GM20000 (cell line): ENCODE results near the gene GLCE.

Source experiments
- DNase-seq: peaks from one replicate; pipeline ENCODE4 v3.0.0; 2012; ENCODE audit warnings: low spot score
- TF ChIP-seq, protein P1 (sequence below): IDR thresholded peaks from 2 replicates; pipeline ENCODE4 v1.5.1; 2012; ENCODE audit warnings: mild to moderate bottlenecking, control low read depth; ENCODE audit errors: extremely low read depth, missing control alignments

GLCE gene

DNA sequence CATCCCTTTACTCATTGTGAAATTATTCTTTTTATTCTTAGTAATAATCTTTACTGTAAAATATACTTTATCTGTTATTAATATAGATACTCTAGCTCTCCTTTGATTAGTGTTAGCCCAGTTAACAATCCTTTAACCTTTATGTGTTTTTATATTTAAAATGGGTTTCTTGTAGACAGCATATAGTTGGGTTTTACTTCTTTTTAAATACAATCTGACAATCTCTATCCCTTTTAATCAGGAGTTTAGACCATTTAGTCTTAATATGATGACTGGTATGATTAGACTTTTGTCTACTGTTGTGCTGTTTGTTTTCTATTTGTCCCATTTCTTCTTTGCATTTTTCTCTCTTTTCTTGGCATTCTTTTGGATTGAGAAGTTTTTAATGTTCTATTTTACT is 30.1 kb downstream of the GLCE start:
- no peak for DNase-seq
- TF ChIP-seq, protein P1, sequence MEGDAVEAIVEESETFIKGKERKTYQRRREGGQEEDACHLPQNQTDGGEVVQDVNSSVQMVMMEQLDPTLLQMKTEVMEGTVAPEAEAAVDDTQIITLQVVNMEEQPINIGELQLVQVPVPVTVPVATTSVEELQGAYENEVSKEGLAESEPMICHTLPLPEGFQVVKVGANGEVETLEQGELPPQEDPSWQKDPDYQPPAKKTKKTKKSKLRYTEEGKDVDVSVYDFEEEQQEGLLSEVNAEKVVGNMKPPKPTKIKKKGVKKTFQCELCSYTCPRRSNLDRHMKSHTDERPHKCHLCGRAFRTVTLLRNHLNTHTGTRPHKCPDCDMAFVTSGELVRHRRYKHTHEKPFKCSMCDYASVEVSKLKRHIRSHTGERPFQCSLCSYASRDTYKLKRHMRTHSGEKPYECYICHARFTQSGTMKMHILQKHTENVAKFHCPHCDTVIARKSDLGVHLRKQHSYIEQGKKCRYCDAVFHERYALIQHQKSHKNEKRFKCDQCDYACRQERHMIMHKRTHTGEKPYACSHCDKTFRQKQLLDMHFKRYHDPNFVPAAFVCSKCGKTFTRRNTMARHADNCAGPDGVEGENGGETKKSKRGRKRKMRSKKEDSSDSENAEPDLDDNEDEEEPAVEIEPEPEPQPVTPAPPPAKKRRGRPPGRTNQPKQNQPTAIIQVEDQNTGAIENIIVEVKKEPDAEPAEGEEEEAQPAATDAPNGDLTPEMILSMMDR, result no peak

GRCh38 chr15:69194025-69194827 is 33.8 kb downstream of the GLCE start:
- TF ChIP-seq, protein P1, result no peak
- DNase-seq, result no peak

DNA sequence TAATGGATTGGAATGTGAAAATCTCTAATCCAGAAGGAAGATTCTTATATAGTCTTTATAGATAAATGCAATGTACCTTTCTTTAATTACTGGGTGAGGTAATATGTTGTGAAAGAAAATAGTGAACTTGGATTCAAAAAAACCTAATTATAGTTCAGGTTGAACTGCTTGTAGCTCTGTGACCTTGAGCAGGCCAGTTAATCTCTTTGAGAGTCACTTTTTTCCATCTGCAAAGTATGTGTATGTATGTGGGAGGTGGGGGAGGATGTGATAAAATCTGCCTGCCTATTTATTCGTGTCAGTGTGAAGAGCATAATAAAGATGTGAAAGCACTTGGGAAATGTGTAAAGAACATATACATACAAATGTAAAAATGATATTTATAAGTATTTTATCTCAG is 34.4 kb downstream of the GLCE start:
- no peak for DNase-seq
- TF ChIP-seq, protein P1, result no peak

DNA sequence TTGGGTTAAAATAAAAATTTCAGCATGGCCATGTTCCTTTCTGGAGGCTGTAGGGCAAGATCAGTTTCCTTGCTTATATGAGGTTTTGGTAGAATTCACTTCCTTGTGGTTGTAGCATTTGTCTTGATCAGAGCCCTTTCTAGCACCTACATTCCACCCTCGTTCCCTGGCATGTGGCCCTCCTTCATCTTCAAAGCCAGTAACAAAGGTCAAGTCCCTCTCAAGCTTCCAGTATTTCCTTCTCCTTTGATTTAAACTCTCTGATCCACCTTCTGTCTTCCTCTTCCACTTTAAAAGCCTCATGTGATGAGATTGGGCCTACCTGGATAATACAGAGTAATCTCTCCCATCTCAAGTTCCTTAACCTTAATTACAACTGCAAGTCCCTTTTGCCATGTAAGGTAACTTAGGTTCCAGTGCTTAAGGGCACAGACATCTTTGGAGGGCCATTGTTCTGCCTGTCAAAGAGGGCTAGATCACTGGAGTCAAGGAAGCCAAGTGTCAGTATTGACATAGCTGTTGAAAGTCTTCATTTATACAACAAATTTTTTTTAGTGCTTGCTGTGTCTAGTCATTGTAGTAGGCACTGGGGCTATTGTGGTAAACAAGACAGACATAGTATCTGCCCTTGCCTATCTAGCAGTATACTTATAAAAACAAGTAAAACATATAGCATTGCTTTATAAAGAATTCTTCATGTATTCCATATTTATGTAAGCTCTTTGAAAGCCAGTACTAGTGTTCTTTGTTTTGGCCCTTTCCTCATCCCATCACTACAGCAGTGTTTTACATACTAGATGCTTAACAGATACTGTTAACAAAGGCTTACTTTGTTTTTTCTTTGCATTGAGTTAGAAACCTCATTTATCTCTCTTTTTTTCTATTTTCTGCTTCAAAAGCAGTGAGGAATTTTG is 40.7 kb downstream of the GLCE start:
- TF ChIP-seq, protein P1, result no peak

DNA sequence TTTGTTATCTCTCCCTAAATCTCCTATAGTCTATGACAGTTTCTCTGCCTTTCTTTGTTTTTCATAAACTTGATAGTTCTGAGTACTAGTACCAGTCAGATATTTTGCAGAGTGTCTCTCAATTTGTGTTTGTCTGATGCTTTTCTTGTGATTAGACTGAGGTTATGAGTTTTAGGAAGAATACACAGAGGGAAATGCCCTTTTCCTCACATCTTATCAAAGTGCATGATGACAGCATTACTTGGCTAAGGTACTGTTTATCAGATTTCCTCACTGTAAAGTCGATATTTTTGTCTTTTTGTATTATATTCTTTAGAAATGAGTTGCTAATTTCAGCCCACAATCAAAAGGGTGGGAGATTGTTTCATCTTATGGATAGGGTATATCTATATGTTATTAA is 45.6 kb downstream of the GLCE start:
- DNase-seq, result no peak
- TF ChIP-seq, protein P1, result no peak

More for the DNA sequence above, 40.7 kb downstream of the GLCE start:
- no peak for DNase-seq

DNA sequence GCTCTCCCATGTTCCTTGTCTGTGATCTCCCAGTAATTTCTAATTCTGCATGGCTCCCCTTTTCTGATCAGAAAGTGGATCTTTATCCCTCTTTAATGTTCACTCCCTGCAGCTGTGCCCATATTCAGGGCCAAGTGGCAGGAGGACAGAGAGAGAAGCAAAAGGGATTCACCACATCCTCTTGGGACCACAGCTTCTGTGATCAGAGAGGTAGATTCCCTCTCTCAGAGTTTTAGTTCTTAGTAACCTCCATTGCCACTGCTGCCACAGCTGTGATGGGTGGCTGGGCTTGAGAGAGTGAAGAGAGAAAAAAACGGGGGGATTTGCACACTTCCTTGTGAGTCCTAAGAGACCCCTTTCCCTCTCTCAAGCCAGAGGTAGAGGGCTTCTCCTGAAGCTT is 49.2 kb downstream of the GLCE start:
- TF ChIP-seq, protein P1, result no peak
- no peak for DNase-seq

DNA sequence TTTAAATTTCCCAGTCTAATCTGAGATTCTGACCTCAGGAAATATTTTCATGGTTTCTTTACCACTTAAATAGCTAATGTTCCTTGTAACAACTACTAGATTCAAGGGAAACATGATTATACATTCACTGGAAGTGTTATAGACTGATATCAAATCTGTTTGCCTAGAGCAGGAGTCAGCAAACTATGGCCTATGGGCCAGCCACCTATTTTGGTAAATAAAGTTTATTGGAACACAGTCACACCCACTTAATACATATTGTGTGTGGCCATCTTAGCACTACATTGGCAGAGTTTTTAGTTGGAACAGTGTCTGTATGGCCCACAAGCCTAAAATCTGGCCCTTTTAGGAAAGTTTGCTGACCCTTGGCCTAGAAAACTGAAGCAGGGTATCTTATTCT is 50.1 kb downstream of the GLCE start:
- TF ChIP-seq, protein P1, result no peak
- no peak for DNase-seq
